Body of pancreas (tissue), 4 donors: Measurements from ENCODE around the gene TMEM170B.

Source experiments
- POLR2A ChIP-seq, 3 donors: fragments of 450-650 bp; IDR thresholded peaks; one replicate each; pipeline ENCODE4 v1.6.1; 2016; ENCODE audit warnings: antibody characterized with exemption in 3 of 3, mild to moderate bottlenecking in 2 of 3
- TF ChIP-seq, protein P1 (sequence below), 7 experiments: fragments of 450-650 bp in 4 of 7; fragments of 200-600 bp in 3 of 7; sonication (generic) in 3 of 7; IDR thresholded peaks; one replicate each; pipeline ENCODE4 v1.5.1; 2016 to 2019; ENCODE audit warnings: antibody characterized with exemption in 7 of 7

DNA sequence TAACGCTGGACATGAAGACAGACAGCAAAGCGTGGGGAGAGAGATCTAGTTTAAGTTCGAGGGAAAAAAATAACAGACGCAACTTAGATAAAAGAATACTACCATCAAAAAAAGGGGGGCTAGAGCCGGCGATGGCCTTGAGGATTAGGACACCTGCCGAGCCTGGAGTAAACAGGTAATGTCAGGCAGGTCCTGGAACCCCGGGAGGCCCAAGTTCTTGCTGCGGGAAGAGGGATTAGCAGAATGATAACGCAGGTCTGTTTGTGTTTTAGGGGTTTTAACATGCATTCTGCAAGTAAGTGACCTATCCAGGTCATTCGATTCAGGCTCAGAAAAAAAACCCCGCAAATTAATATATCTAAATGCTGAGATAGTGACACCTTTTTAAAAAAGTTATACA is 754 bp upstream of the TMEM170B start:
- TF ChIP-seq, protein P1, sequence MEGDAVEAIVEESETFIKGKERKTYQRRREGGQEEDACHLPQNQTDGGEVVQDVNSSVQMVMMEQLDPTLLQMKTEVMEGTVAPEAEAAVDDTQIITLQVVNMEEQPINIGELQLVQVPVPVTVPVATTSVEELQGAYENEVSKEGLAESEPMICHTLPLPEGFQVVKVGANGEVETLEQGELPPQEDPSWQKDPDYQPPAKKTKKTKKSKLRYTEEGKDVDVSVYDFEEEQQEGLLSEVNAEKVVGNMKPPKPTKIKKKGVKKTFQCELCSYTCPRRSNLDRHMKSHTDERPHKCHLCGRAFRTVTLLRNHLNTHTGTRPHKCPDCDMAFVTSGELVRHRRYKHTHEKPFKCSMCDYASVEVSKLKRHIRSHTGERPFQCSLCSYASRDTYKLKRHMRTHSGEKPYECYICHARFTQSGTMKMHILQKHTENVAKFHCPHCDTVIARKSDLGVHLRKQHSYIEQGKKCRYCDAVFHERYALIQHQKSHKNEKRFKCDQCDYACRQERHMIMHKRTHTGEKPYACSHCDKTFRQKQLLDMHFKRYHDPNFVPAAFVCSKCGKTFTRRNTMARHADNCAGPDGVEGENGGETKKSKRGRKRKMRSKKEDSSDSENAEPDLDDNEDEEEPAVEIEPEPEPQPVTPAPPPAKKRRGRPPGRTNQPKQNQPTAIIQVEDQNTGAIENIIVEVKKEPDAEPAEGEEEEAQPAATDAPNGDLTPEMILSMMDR (IDR thresholded peaks at IDR 0.05): no peak
- TF ChIP-seq POLR2A (IDR thresholded peaks at IDR 0.05): no peak
